AG09319 (cell line): ENCODE data around the gene HOXB8.

Source experiments
- DNase-seq: peaks from one replicate; pipeline ENCODE4 v3.0.0-alpha.2; 2010; ENCODE audit warnings: low read depth; ENCODE audit errors: extremely low read depth
- TF ChIP-seq, protein P1 (sequence below): IDR thresholded peaks from 2 replicates; pipeline ENCODE4 v1.5.1; 2011; ENCODE audit warnings: low read depth, mild to moderate bottlenecking, inconsistent platforms, low read length, moderate library complexity

Gene HOXB8

DNA sequence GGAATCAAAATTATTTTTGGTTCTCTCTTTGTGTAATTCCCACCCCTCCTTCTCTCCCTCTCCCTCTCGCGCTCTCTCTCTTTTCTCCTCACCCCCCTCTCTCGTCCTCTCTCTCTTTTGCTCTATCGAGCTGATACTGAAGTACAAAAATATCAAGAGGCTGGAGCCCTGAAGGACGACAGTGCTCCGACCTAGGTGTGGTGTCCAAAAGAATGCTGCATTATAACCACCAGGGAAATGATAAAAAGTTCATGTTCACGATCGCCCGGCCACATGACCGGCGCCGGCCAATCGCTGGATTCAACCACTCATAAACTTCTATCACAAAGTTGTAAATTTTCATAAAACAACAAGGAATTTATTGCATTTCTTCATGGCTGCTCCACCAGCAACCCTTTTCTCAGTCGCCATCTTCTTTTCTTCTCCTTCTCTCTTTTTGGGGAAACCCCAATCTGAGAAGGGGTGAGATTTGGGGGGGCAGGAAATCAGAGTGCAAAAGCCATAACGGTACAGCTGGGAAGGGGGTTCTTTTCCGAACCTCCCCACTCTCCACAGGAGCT is 10.2 kb downstream of the HOXB8 start, which contains the start of gene HOXB6:
Gene HOXB6, minus strand, starts transcription at position 217 of the 560 bp plus-strand sequence. CDS start 6,836 bp downstream, outside the sequence.
- TF ChIP-seq, protein P1, sequence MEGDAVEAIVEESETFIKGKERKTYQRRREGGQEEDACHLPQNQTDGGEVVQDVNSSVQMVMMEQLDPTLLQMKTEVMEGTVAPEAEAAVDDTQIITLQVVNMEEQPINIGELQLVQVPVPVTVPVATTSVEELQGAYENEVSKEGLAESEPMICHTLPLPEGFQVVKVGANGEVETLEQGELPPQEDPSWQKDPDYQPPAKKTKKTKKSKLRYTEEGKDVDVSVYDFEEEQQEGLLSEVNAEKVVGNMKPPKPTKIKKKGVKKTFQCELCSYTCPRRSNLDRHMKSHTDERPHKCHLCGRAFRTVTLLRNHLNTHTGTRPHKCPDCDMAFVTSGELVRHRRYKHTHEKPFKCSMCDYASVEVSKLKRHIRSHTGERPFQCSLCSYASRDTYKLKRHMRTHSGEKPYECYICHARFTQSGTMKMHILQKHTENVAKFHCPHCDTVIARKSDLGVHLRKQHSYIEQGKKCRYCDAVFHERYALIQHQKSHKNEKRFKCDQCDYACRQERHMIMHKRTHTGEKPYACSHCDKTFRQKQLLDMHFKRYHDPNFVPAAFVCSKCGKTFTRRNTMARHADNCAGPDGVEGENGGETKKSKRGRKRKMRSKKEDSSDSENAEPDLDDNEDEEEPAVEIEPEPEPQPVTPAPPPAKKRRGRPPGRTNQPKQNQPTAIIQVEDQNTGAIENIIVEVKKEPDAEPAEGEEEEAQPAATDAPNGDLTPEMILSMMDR = no peak
- no peak for DNase-seq

DNA sequence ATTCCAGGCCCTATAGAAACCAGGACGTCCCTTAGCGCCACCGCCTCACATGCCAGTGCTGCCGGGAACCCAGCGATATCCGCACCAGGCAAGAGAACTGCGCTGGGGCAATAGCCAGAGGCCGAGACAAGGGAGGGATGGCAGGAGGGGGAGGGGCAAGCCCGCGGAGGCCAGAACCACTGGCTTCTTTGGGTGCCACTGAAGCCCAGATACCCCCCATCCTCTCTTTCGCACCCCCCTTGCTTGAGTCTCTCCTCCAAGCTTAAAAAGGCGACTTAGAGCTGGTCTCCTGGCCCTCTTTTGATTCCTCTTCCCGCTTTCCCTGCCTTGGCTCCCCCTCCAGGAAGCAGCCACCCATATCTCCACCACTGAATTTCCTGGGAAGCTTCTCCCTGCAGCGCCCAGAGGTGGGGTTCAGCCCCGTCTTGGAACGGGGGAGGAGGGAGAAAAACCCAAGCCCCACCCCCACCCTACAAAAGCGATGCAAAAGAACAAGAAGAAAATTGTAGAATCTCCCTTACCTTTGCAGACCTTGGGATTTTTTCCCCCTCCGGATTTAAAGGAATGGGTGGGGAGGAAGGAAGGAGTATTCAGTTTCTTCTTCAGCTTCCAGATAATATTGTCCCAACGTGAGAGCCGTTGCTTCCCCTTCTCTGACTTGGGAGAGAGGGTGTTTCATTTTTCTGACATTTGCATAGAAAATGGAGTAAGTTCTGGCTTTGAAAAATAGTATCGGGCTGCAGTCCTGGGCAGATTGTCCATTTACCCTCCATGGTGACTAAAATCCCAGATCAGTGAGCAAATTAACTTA is 10.9 kb downstream of the HOXB8 start:
- TF ChIP-seq, protein P1 = no peak
- DNase-seq = no peak

DNA sequence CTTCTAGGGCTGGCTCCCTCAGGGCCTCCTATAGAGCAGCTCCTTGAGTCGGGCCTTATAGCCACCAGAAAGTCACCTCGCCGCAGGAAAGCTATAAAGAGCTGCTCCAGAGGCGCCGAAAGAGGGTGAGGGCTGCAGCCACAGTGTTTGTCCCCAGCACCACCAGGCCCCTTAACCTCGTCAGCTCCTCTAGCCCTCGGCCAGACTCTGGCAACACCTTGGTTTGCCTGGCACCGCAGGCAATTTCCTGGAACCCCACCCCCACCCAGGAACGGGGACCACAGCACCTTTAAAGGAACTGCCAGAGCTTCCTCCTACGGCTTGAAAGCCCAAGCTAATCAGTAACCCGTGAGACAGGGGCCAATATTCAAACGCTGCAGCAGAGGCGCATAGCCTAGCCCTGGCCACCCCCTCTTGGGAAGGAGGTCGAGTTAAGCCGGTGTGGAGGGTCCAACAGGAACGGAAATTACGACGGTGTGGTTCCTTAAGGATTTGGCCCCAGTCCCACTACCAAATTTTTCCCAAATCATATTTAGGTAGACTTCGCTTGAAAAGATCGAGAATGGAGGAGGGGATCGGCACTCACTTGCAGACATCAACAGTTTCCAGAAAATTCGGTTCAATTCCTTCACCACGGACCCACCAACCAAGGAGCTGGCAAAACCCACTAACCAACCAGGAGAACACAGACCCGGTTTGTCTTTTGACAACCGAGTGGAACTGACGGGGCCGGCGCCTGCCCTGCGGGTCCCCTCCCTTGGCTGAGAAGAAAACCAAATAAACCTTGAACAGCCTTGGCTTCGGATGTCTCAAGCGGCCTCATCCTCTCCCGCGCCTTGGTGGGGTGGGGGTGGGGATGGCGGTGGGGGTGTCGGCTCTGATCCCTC is 13.3 kb downstream of the HOXB8 start:
- TF ChIP-seq, protein P1 = no peak
- no peak for DNase-seq

DNA sequence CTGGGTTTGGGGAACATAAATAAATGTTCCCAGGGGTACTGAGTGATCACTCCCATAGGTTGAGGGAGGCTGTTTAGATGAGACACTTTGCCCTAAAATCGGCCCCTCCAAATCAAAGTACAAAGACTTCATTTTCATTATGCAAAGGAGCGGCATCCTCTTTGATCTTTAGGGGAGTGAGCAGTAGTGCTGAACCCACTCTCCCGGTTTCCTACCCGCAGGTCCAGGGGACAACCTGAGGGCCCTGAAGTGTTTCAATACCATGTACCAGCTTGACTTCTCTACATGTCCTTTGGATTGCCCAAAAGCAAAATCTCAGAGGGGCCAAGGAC is 13.9 kb downstream of the HOXB8 start:
- no peak for DNase-seq
- TF ChIP-seq, protein P1 = no peak

DNA sequence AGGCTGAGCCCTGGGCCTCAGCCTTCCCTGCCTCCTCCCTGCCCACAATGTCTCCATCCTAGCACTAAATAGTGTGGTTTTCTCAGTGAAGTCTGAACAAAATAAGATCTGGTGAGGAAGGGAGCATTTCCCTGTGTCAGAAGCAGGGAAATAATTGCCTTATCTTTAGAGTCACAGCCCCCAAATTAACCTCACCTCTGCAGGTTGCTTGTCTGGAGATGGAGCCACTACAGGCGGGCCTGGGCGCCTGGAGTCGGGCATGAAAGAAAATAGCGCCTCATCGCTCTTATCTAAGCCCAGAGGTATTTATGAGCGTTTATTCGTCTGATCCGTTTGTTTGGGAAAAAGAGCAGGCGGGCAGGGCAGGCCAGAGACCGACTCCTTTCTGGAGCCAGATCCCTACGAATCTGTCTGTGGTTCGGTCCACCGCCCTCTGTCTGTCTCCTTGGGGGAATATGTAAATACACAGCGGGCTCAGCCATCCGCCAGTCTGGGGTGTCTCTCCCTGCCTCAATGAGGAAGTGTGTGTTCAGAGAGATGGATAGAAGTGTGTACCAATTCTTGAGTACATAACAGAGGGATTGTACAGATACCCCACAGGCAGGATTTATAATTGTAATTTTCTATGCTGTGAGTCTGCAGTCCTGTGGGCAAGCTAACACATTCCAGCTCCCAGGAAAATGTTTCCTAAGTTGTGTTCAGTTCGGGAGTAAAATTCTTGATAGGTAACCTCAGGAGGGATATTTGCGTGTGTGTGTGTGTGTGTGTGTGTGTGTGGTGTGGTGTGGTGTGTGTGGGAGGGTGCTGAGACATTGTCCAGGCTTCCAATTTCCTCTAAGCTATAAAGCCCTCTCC is 14.6 kb downstream of the HOXB8 start:
- DNase-seq = no peak
- TF ChIP-seq, protein P1 = no peak

GRCh38 chr17:48599354-48599753 is 15.7 kb downstream of the HOXB8 start:
- TF ChIP-seq, protein P1 = no peak
- DNase-seq = no peak
